Astrocyte of the cerebellum (primary cell): ENCODE results near the gene PARD3B.

ENCODE experiments used
- DNase-seq: peaks from one replicate; pipeline ENCODE4 v3.0.0-alpha.2; 2011; ENCODE audit warnings: low read depth
- H3K4me3 ChIP-seq: 2 replicates; pipeline ENCODE4 v1.5.1; 2011; ENCODE audit warnings: mild to moderate bottlenecking, low read depth, low read length, moderate library complexity
- CTCF ChIP-seq: IDR thresholded peaks from 2 replicates; pipeline ENCODE4 v1.5.1; 2012; ENCODE audit warnings: low read length, low read depth, moderate library complexity, mild to moderate bottlenecking; ENCODE audit errors: missing control alignments
- in situ Hi-C: cut with HindIII; loops from 2 replicates; pipeline ENCODE4 v1.10.0; 2017; ENCODE audit warnings: low sequenced_read_pairs

The PARD3B gene

GRCh38 chr2:204591225-204591624 is 46.0 kb downstream of the PARD3B start:
- in situ Hi-C loops = no loop called here
- DNase-seq = no peak
- no peak overlapping the region for H3K4me3 ChIP-seq
- no peak for TF ChIP-seq CTCF

GRCh38 chr2:204604061-204604460 is 58.8 kb downstream of the PARD3B start:
- in situ Hi-C loops = no loop called here
- DNase-seq = peak; percentile 24
- H3K4me3 ChIP-seq = no peak overlapping the region
- no peak for TF ChIP-seq CTCF

- TF ChIP-seq CTCF = no peak
- DNase-seq = peak; percentile 26
- H3K4me3 ChIP-seq = no peak overlapping the region
- in situ Hi-C loops = no loop called here
These were observed 63.1 kb downstream of the PARD3B start for GRCh38 chr2:204608237-204608939.

- in situ Hi-C loops = no loop called here
- no peak overlapping the region for H3K4me3 ChIP-seq
- no peak for DNase-seq
- no peak for TF ChIP-seq CTCF
These were observed 65.8 kb downstream of the PARD3B start for GRCh38 chr2:204611017-204611631.

- H3K4me3 ChIP-seq = no peak overlapping the region
- DNase-seq = no peak
- in situ Hi-C loops = no loop called here
- TF ChIP-seq CTCF = no peak
These were observed 66.5 kb downstream of the PARD3B start for GRCh38 chr2:204611764-204612163.

GRCh38 chr2:204613635-204614034 is 68.4 kb downstream of the PARD3B start:
- H3K4me3 ChIP-seq = no peak overlapping the region
- no peak for DNase-seq
- TF ChIP-seq CTCF = no peak
- in situ Hi-C loops = no loop called here
